ENCODE data around the gene TP73. TPM values are rescaled to one million over a fixed set of nuclear protein-coding genes. Genes with fewer than 3 reads are reported as not detected.
A peak's percentile ranks its signal among the peaks of the same experiment; 100 is the strongest.

The TP73 gene
- total RNA-seq, 1 donor from 2014 or later: not detected

GRCh38 chr1:3689138-3689750 is 36.9 kb downstream of the TP73 start:
- no peak for DNase-seq (ENCODE audit: low spot score)
- no peak for TF ChIP-seq CTCF (IDR thresholded peaks at IDR 0.05; ENCODE audit: unreplicated experiment)
- no peaks in the 10 kb centered on the region for H3K9me3 Mint-ChIP-seq (ENCODE audit: unreplicated experiment)

GRCh38 chr1:3690282-3691065 is 38.2 kb downstream of the TP73 start:
- Mint-ChIP-seq H3K27me3 (ENCODE audit: unreplicated experiment) (peaks cover 12% of the 10 kb centered on the region), H3K4me1 (ENCODE audit: unreplicated experiment) (peaks cover 9% of the 10 kb centered on the region), H3K36me3 (ENCODE audit: low read depth, unreplicated experiment) (no peaks in the 10 kb centered on the region), H3K27ac (ENCODE audit: unreplicated experiment) (no peak overlapping the region), H3K9me3 (ENCODE audit: unreplicated experiment) (no peaks in the 10 kb centered on the region), H3K4me3 (ENCODE audit: unreplicated experiment) (no peak overlapping the region)
- DNase-seq (ENCODE audit: low spot score): no peak
- TF ChIP-seq CTCF (IDR thresholded peaks at IDR 0.05; ENCODE audit: unreplicated experiment): no peak

More at GRCh38 chr1:3689138-3689750, 36.9 kb downstream of the TP73 start:
- H3K27me3 Mint-ChIP-seq (ENCODE audit: unreplicated experiment): peaks cover 10% of the 10 kb centered on the region
- no peak overlapping the region for H3K4me3 Mint-ChIP-seq (ENCODE audit: unreplicated experiment)
- peaks cover 9% of the 10 kb centered on the region for H3K4me1 Mint-ChIP-seq (ENCODE audit: unreplicated experiment)
- H3K27ac Mint-ChIP-seq (ENCODE audit: unreplicated experiment): no peak overlapping the region
- H3K36me3 Mint-ChIP-seq (ENCODE audit: low read depth, unreplicated experiment): no peaks in the 10 kb centered on the region

GRCh38 chr1:3691421-3692204 is 39.3 kb downstream of the TP73 start:
- TF ChIP-seq CTCF (IDR thresholded peaks at IDR 0.05; ENCODE audit: unreplicated experiment): no peak
- no peaks in the 10 kb centered on the region for H3K9me3 Mint-ChIP-seq (ENCODE audit: unreplicated experiment)
- DNase-seq (ENCODE audit: low spot score): no peak
- H3K4me1 Mint-ChIP-seq (ENCODE audit: unreplicated experiment): peaks cover 9% of the 10 kb centered on the region
- peaks cover 19% of the 10 kb centered on the region for H3K27me3 Mint-ChIP-seq (ENCODE audit: unreplicated experiment)
- no peaks in the 10 kb centered on the region for H3K36me3 Mint-ChIP-seq (ENCODE audit: low read depth, unreplicated experiment)
- H3K4me3 Mint-ChIP-seq (ENCODE audit: unreplicated experiment): no peak overlapping the region
- no peak overlapping the region for H3K27ac Mint-ChIP-seq (ENCODE audit: unreplicated experiment)

- H3K27me3 Mint-ChIP-seq (ENCODE audit: unreplicated experiment): peaks cover 21% of the 10 kb centered on the region
- H3K27ac Mint-ChIP-seq (ENCODE audit: unreplicated experiment): no peak overlapping the region
- peak overlapping the region; percentile 8 for H3K4me3 Mint-ChIP-seq (ENCODE audit: unreplicated experiment)
- H3K36me3 Mint-ChIP-seq (ENCODE audit: low read depth, unreplicated experiment): no peaks in the 10 kb centered on the region
- TF ChIP-seq CTCF (IDR thresholded peaks at IDR 0.05; ENCODE audit: unreplicated experiment): no peak
- no peak for DNase-seq (ENCODE audit: low spot score)
- H3K9me3 Mint-ChIP-seq (ENCODE audit: unreplicated experiment): no peaks in the 10 kb centered on the region
- H3K4me1 Mint-ChIP-seq (ENCODE audit: unreplicated experiment): peaks cover 9% of the 10 kb centered on the region
These were observed 40.3 kb downstream of the TP73 start for GRCh38 chr1:3692598-3692997.

All from endothelial cell (in vitro differentiated cells).